Measurements from ENCODE around the gene YOD1. TPM values are rescaled to one million over a fixed set of nuclear protein-coding genes. Genes with fewer than 3 reads are reported as not detected.

Gene YOD1
- total RNA-seq, 5 donors from 2014 or later (not counting 1 experiment from before 2014, with no cell fraction given): 7.8 to 13.5 (median 8.7) TPM

GRCh38 chr1:207028884-207029650, 21.9 kb downstream of the YOD1 start:
- no peaks in the 10 kb centered on the region for H3K4me1 ChIP-seq (ENCODE audit: control insufficient read depth in 1 of 2, extremely low read depth in 1 of 2, insufficient read depth in 2 of 2, low read length in 2 of 2)
- ChIA-PET POLR2A (no interaction called here), CTCF (interaction anchor here (0.6 to 0.7 kb wide), 2 partner anchors 294 to 373 kb away, joined by 3 read pairs; no protein-coding TSS in a partner anchor)
- Mint-ChIP-seq H3K36me3 (peaks cover 6% of the 10 kb centered on the region), H3K9me3 (no peaks in the 10 kb centered on the region), H3K27me3 (peaks cover 25 to 47% of the 10 kb centered on the region in 2 donors), H3K4me3 (no peak overlapping the region), H3K4me1 (no peaks in the 10 kb centered on the region), H3K27ac (no peak overlapping the region)
- H3K27me3 ChIP-seq (replicated peaks in 1 of 2; ENCODE audit: control insufficient read depth in 2 of 2, extremely low read depth in 1 of 2, insufficient read depth in 2 of 2, low read length in 1 of 2): peaks cover 0 to 27% of the 10 kb centered on the region in 2 experiments
- 80% methylated on average over 1 of the region's 2 CpGs for WGBS (ENCODE audit: insufficient coverage)
- ATAC-seq (replicated peaks in 1 of 4) (no peak), DNase-seq (no peak)
- H3K4me3 ChIP-seq (ENCODE audit: control insufficient read depth in 1 of 2, extremely low read depth in 1 of 2, low read length in 1 of 2): no peak overlapping the region
- no peak overlapping the region for H3K27ac ChIP-seq (ENCODE audit: low read length)
- H3K9me3 ChIP-seq: no peaks in the 10 kb centered on the region
- H3K36me3 ChIP-seq (ENCODE audit: control insufficient read depth in 2 of 2, extremely low read depth in 1 of 2, insufficient read depth in 1 of 2, low read length in 1 of 2): no peaks in the 10 kb centered on the region

- peaks cover 6% of the 10 kb centered on the region for H3K36me3 Mint-ChIP-seq
- ChIA-PET CTCF (no interaction called here), POLR2A (no interaction called here)
- H3K9me3 Mint-ChIP-seq: no peaks in the 10 kb centered on the region
- Histone ChIP-seq H3K36me3 (ENCODE audit: control insufficient read depth in 2 of 2, extremely low read depth in 1 of 2, insufficient read depth in 1 of 2, low read length in 1 of 2) (no peaks in the 10 kb centered on the region), H3K9me3 (no peaks in the 10 kb centered on the region), H3K4me1 (ENCODE audit: control insufficient read depth in 1 of 2, extremely low read depth in 1 of 2, insufficient read depth in 2 of 2, low read length in 2 of 2) (no peaks in the 10 kb centered on the region), H3K4me3 (ENCODE audit: control insufficient read depth in 1 of 2, extremely low read depth in 1 of 2, low read length in 1 of 2) (no peak overlapping the region), H3K27me3 (replicated peaks in 1 of 2; ENCODE audit: control insufficient read depth in 2 of 2, extremely low read depth in 1 of 2, insufficient read depth in 2 of 2, low read length in 1 of 2) (peaks cover 0 to 31% of the 10 kb centered on the region in 2 experiments), H3K27ac (ENCODE audit: low read length) (no peak overlapping the region)
- no peak for DNase-seq
- H3K27me3 Mint-ChIP-seq: peaks cover 25 to 45% of the 10 kb centered on the region in 2 donors
- no peak overlapping the region for H3K27ac Mint-ChIP-seq
- no peak overlapping the region for H3K4me3 Mint-ChIP-seq
- no peak for ATAC-seq (replicated peaks in 1 of 4)
- H3K4me1 Mint-ChIP-seq: no peaks in the 10 kb centered on the region
- WGBS (ENCODE audit: insufficient coverage): no CpG with 5 or more reads among the region's 1 CpG
Observed at GRCh38 chr1:207027921-207028320, 23.1 kb downstream of the YOD1 start.

- no peaks in the 10 kb centered on the region for H3K36me3 ChIP-seq (ENCODE audit: control insufficient read depth in 2 of 2, extremely low read depth in 1 of 2, insufficient read depth in 1 of 2, low read length in 1 of 2)
- no peaks in the 10 kb centered on the region for H3K4me1 ChIP-seq (ENCODE audit: control insufficient read depth in 1 of 2, extremely low read depth in 1 of 2, insufficient read depth in 2 of 2, low read length in 2 of 2)
- Mint-ChIP-seq H3K36me3 (peaks cover 6% of the 10 kb centered on the region), H3K9me3 (no peaks in the 10 kb centered on the region), H3K4me3 (no peak overlapping the region), H3K4me1 (no peaks in the 10 kb centered on the region), H3K27ac (no peak overlapping the region), H3K27me3 (peaks cover 25 to 43% of the 10 kb centered on the region in 2 donors)
- ATAC-seq (replicated peaks in 1 of 4) (no peak), DNase-seq (no peak)
- CTCF ChIA-PET: no interaction called here
- POLR2A ChIA-PET: interaction anchor here in 1 of 2 donors (0.6 kb wide), 1 partner anchor 62 kb away, joined by 3 read pairs; no protein-coding TSS in a partner anchor
- H3K27ac ChIP-seq (ENCODE audit: low read length): no peak overlapping the region
- H3K27me3 ChIP-seq (replicated peaks in 1 of 2; ENCODE audit: control insufficient read depth in 2 of 2, extremely low read depth in 1 of 2, insufficient read depth in 2 of 2, low read length in 1 of 2): peaks cover 0 to 33% of the 10 kb centered on the region in 2 experiments
- WGBS (ENCODE audit: insufficient coverage): 86% methylated on average over 15 of the region's 18 CpGs
- H3K4me3 ChIP-seq (ENCODE audit: control insufficient read depth in 1 of 2, extremely low read depth in 1 of 2, low read length in 1 of 2): no peak overlapping the region
- no peaks in the 10 kb centered on the region for H3K9me3 ChIP-seq
Observed at GRCh38 chr1:207027206-207027777, 23.7 kb downstream of the YOD1 start.

GRCh38 chr1:207026104-207026534, 24.9 kb downstream of the YOD1 start:
- H3K27me3 Mint-ChIP-seq: peaks cover 19 to 33% of the 10 kb centered on the region in 2 donors
- Histone ChIP-seq H3K36me3 (ENCODE audit: control insufficient read depth in 2 of 2, extremely low read depth in 1 of 2, insufficient read depth in 1 of 2, low read length in 1 of 2) (no peaks in the 10 kb centered on the region), H3K4me3 (ENCODE audit: control insufficient read depth in 1 of 2, extremely low read depth in 1 of 2, low read length in 1 of 2) (no peak overlapping the region), H3K4me1 (ENCODE audit: control insufficient read depth in 1 of 2, extremely low read depth in 1 of 2, insufficient read depth in 2 of 2, low read length in 2 of 2) (no peaks in the 10 kb centered on the region), H3K27me3 (replicated peaks in 1 of 2; ENCODE audit: control insufficient read depth in 2 of 2, extremely low read depth in 1 of 2, insufficient read depth in 2 of 2, low read length in 1 of 2) (peaks cover 0 to 33% of the 10 kb centered on the region in 2 experiments), H3K9me3 (no peaks in the 10 kb centered on the region), H3K27ac (ENCODE audit: low read length) (no peak overlapping the region)
- DNase-seq (no peak), ATAC-seq (replicated peaks in 1 of 4) (no peak)
- ChIA-PET POLR2A (no interaction called here), CTCF (no interaction called here)
- H3K36me3 Mint-ChIP-seq: peaks cover 6% of the 10 kb centered on the region
- no peaks in the 10 kb centered on the region for H3K9me3 Mint-ChIP-seq
- H3K27ac Mint-ChIP-seq: no peak overlapping the region
- H3K4me3 Mint-ChIP-seq: no peak overlapping the region
- WGBS (ENCODE audit: insufficient coverage): 94% methylated on average over 2 of the region's 4 CpGs
- no peaks in the 10 kb centered on the region for H3K4me1 Mint-ChIP-seq

GRCh38 chr1:207025146-207025880, 25.7 kb downstream of the YOD1 start:
- DNase-seq (no peak), ATAC-seq (replicated peaks in 1 of 4) (no peak)
- H3K27me3 Mint-ChIP-seq: peaks cover 18 to 34% of the 10 kb centered on the region in 2 donors
- POLR2A ChIA-PET: interaction anchor here in 1 of 2 donors (0.6 kb wide), 1 partner anchor 326 kb away, joined by 3 read pairs; no protein-coding TSS in a partner anchor
- CTCF ChIA-PET: no interaction called here
- Histone ChIP-seq H3K27me3 (replicated peaks in 1 of 2; ENCODE audit: control insufficient read depth in 2 of 2, extremely low read depth in 1 of 2, insufficient read depth in 2 of 2, low read length in 1 of 2) (peaks cover 0 to 30% of the 10 kb centered on the region in 2 experiments), H3K36me3 (ENCODE audit: control insufficient read depth in 2 of 2, extremely low read depth in 1 of 2, insufficient read depth in 1 of 2, low read length in 1 of 2) (no peaks in the 10 kb centered on the region), H3K9me3 (no peaks in the 10 kb centered on the region), H3K27ac (ENCODE audit: low read length) (no peak overlapping the region), H3K4me3 (ENCODE audit: control insufficient read depth in 1 of 2, extremely low read depth in 1 of 2, low read length in 1 of 2) (no peak overlapping the region), H3K4me1 (ENCODE audit: control insufficient read depth in 1 of 2, extremely low read depth in 1 of 2, insufficient read depth in 2 of 2, low read length in 2 of 2) (no peaks in the 10 kb centered on the region)
- WGBS (ENCODE audit: insufficient coverage): 89% methylated on average over 1 of the region's 5 CpGs
- H3K4me3 Mint-ChIP-seq: no peak overlapping the region
- H3K9me3 Mint-ChIP-seq: no peaks in the 10 kb centered on the region
- peaks cover 6% of the 10 kb centered on the region for H3K36me3 Mint-ChIP-seq
- no peaks in the 10 kb centered on the region for H3K4me1 Mint-ChIP-seq
- no peak overlapping the region for H3K27ac Mint-ChIP-seq

Measured in T-cell (primary cell).